Measurements from ENCODE around the gene DAGLA. TPM values are rescaled to one million over a fixed set of nuclear protein-coding genes. Genes with fewer than 3 reads are reported as not detected.

The DAGLA gene
- total and polyA plus RNA-seq, 8 donors = under 0.01 to 27.2 (median 1.0) TPM

DNA sequence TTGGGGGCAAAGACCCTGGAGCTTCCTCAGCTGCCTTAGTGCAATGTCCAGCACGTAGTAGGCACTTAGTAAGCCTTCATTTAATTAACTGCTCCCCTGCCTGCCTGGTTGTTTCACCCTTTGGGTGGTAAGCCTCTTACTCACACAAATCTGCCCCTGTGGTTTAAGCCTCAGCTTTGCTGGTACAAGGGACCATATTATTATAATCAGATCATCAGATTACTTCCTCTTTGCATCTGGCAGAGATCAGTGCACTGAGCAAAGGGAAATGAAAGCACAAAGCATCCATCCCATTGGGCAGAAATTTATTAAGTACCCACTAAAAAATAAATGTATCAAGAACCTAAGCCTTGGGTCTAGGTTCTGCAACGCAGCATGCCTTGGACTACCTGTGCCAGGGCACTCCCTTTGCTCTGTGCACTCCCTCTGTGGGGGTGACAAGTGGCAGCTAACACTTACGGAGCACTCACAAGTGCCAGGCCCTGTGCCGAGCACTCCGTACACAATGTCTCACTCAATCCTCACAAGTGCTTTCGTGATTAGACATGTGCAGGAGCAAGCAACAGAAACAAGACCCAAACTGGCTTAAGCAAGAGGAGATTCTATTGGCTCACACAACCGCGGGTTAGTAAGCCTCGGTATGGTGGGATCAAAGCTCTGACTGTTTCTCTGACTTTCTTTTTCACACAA, 34.9 kb upstream of the DAGLA start:
- Histone ChIP-seq H3K27me3 (no peaks in the 10 kb centered on the region), H3K36me3 (no peaks in the 10 kb centered on the region), H3K27ac (no peak overlapping the region), H3K4me1 (no peaks in the 10 kb centered on the region), H3K9me3 (no peaks in the 10 kb centered on the region), H3K4me3 (no peak overlapping the region)
- intact Hi-C loops (cut with DNase I; ENCODE audit: low total_unique reads) = no loop called here
- WGBS, 5 donors = 67 to 76% (median 68%) methylated on average over 9 of the region's 9 CpGs
- TF ChIP-seq POLR2AphosphoS5 (IDR thresholded peaks at IDR 0.05) (no peak), POLR2A (IDR thresholded peaks at IDR 0.05) (no peak), EP300 (IDR thresholded peaks at IDR 0.05) (no peak)
- TF ChIP-seq, protein P1, sequence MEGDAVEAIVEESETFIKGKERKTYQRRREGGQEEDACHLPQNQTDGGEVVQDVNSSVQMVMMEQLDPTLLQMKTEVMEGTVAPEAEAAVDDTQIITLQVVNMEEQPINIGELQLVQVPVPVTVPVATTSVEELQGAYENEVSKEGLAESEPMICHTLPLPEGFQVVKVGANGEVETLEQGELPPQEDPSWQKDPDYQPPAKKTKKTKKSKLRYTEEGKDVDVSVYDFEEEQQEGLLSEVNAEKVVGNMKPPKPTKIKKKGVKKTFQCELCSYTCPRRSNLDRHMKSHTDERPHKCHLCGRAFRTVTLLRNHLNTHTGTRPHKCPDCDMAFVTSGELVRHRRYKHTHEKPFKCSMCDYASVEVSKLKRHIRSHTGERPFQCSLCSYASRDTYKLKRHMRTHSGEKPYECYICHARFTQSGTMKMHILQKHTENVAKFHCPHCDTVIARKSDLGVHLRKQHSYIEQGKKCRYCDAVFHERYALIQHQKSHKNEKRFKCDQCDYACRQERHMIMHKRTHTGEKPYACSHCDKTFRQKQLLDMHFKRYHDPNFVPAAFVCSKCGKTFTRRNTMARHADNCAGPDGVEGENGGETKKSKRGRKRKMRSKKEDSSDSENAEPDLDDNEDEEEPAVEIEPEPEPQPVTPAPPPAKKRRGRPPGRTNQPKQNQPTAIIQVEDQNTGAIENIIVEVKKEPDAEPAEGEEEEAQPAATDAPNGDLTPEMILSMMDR (IDR thresholded peaks at IDR 0.05) = no peak
- no peak for DNase-seq

DNA sequence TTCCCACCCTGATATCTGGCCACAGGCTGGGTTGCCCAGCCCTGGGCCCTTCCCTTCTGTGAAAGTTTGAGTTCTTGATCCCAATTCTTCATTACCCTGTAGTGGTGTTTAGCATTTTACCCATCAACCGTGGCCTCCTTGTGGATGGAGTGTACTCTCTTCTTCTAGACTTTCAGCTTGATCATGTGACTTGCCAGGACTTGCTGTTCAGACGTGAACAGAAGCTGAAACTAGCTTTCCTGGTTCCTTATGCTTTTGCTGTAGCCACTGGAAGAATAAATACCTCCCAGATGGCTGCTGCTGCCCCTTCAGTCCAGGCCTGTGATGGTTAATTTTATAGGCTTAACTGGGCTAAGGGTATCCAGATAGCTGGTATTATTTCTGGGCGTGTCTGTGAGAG, 32.7 kb upstream of the DAGLA start:
- intact Hi-C loops (cut with DNase I; ENCODE audit: low total_unique reads) = no loop called here
- Histone ChIP-seq H3K4me1 (no peaks in the 10 kb centered on the region), H3K9me3 (no peaks in the 10 kb centered on the region), H3K4me3 (no peak overlapping the region), H3K27ac (no peak overlapping the region), H3K27me3 (peaks cover 0 to 14% (median 0%) of the 10 kb centered on the region in 3 donors), H3K36me3 (no peaks in the 10 kb centered on the region)
- DNase-seq = no peak
- WGBS, 5 donors = 48 to 58% (median 53%) methylated on average over 3 of the region's 3 CpGs
- TF ChIP-seq, protein P1 (IDR thresholded peaks at IDR 0.05) = no peak
- TF ChIP-seq POLR2A (IDR thresholded peaks at IDR 0.05) = no peak
- no peak for TF ChIP-seq POLR2AphosphoS5 (IDR thresholded peaks at IDR 0.05)
- TF ChIP-seq EP300 (IDR thresholded peaks at IDR 0.05) = no peak

DNA sequence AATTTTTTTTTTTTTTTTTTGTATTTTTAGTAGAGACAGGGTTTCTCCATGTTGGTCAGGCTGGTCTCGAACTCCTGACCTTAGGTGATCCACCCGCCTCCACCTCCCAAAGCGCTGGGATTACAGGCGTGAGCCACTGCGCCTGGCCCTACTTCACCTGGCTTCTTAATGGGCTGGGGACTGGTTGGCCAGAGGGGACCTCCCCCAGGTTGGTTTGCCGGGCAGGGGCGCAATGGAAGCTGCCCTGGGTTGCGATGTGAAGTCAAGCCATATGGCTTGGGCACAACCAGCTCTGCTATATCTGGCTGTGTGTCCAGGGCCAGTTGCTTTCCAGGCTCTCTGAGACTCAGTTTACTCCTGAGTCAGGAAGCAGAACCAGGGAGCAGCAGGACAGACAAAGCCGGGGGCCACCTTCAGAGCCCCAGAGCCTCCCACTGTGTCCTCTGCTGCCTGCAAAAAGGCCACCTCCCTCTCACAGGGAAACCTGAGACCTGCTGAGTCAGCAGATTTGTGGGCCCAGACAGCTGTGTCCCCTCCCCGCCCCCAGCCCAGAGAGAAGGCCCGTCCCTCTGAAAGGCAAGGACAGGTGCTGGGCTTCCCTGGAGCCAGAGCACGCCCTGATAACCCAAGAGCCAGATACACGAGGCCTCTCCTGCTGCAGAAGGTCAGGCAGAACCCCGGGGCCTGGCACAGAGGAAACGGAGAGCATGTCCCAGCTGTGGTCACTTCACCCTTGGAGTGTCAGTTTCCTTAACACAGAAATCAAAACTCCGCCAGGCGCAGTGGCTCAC, 29.2 kb upstream of the DAGLA start:
- H3K27me3 ChIP-seq = peaks cover 0 to 25% (median 0%) of the 10 kb centered on the region in 3 donors
- intact Hi-C loops (cut with DNase I; ENCODE audit: low total_unique reads) = no loop called here
- H3K4me3 ChIP-seq = no peak overlapping the region
- WGBS, 5 donors = 87 to 92% (median 87%) methylated on average over 11 to 17 of the region's 17 CpGs
- H3K4me1 ChIP-seq = peaks cover 0 to 5% (median 0%) of the 10 kb centered on the region in 4 donors
- DNase-seq = peak in 1 of 2 donors; percentile 65
- TF ChIP-seq EP300 (IDR thresholded peaks at IDR 0.05) = no peak
- TF ChIP-seq, protein P1 (IDR thresholded peaks at IDR 0.05) = no peak
- H3K9me3 ChIP-seq = no peaks in the 10 kb centered on the region
- no peaks in the 10 kb centered on the region for H3K36me3 ChIP-seq
- H3K27ac ChIP-seq = no peak overlapping the region

- H3K4me1 ChIP-seq = peaks cover 0 to 5% (median 0%) of the 10 kb centered on the region in 4 donors
- no peaks in the 10 kb centered on the region for H3K36me3 ChIP-seq
- no peak overlapping the region for H3K27ac ChIP-seq
- peaks cover 0 to 29% (median 0%) of the 10 kb centered on the region in 3 donors for H3K27me3 ChIP-seq
- no peak overlapping the region for H3K4me3 ChIP-seq
- DNase-seq = no peak
- no peaks in the 10 kb centered on the region for H3K9me3 ChIP-seq
- no peak for TF ChIP-seq POLR2AphosphoS5 (IDR thresholded peaks at IDR 0.05)
- TF ChIP-seq, protein P1 (IDR thresholded peaks at IDR 0.05) = no peak
- 73 to 94% (median 89%) methylated on average over 1 of the region's 1 CpG for WGBS, 5 donors
- intact Hi-C loops (cut with DNase I; ENCODE audit: low total_unique reads) = no loop called here
Observed at GRCh38 chr11:61652135-61652534, 28.1 kb upstream of the DAGLA start.
